ENCODE data around the gene POLE2. TPM values are rescaled to one million over a fixed set of nuclear protein-coding genes. Genes with fewer than 3 reads are reported as not detected.
"Not testable (repeated sequence)": the region's sequence is repeated elsewhere in the genome, so short reads cannot be mapped to it uniquely, and the experiment has no call there.

POLE2 gene
- total RNA-seq, 1 experiment from 2014 or later: 13.2 TPM

- TF ChIP-seq CTCF (IDR thresholded peaks at IDR 0.05; ENCODE audit: unreplicated experiment): no peak
- Mint-ChIP-seq H3K9me3 (ENCODE audit: low read depth, unreplicated experiment) (no peaks in the 10 kb centered on the region), H3K27ac (ENCODE audit: unreplicated experiment) (no peak overlapping the region), H3K4me3 (ENCODE audit: low read depth, unreplicated experiment) (no peak overlapping the region), H3K27me3 (ENCODE audit: unreplicated experiment) (no peaks in the 10 kb centered on the region), H3K4me1 (ENCODE audit: low read depth, unreplicated experiment) (no peaks in the 10 kb centered on the region), H3K36me3 (ENCODE audit: insufficient read depth, unreplicated experiment) (no peaks in the 10 kb centered on the region)
- intact Hi-C loops (cut with micrococcal nuclease; ENCODE audit: unreplicated experiment): no loop called here
- BruUV-seq (replicated peaks): no TSS peak
- no peak for DNase-seq
- CTCF ChIA-PET: interaction anchor here (0.7 kb wide), 2 partner anchors 72 to 395 kb away, joined by 3 to 4 read pairs; no protein-coding TSS in a partner anchor
Measured at GRCh38 chr14:49727171-49727570, 39.2 kb upstream of the POLE2 start.

DNA sequence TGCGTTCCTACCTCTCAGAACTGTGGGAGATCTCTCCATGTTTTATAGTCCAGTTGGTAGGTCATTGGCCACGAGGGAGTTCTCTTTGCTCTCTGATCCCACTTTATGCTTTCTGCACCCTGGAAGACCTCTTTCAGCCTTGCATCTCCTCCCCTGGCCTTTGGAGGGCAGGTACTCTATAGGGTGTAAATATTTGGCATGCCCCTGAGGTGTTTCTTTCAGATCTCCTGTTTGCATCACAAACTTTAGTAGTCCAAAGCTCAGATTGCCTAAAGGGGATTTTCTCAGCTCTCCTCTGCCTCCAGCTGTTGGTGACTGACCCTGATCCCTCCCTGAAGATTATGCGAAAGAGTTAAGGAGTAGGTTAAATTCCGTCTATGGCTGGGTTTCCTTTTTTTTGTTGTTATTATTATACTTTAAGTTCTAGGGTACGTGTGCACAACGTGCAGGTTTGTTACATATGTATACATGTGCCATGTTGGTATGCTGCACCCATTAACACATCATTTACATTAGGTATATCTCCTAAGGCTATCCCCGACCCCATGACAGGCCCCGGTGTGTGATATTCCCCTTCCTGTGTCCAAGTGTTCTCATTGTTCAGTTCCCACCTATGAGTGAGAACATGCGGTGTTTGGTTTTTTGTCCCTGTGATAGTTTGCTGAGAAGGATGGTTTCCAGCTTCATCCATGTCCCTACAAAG, 33.9 kb upstream of the POLE2 start:
- H3K36me3 Mint-ChIP-seq (ENCODE audit: insufficient read depth, unreplicated experiment); H3K27ac Mint-ChIP-seq (ENCODE audit: unreplicated experiment); CTCF ChIA-PET; H3K9me3 Mint-ChIP-seq (ENCODE audit: low read depth, unreplicated experiment); H3K4me1 Mint-ChIP-seq (ENCODE audit: low read depth, unreplicated experiment); H3K4me3 Mint-ChIP-seq (ENCODE audit: low read depth, unreplicated experiment); intact Hi-C loops (cut with micrococcal nuclease; ENCODE audit: unreplicated experiment); DNase-seq; H3K27me3 Mint-ChIP-seq (ENCODE audit: unreplicated experiment); BruUV-seq (replicated peaks): not testable (repeated sequence)

GRCh38 chr14:49720744-49721143, 32.7 kb upstream of the POLE2 start:
- intact Hi-C loops (cut with micrococcal nuclease; ENCODE audit: unreplicated experiment): no loop called here
- BruUV-seq (replicated peaks): no TSS peak
- no peak for DNase-seq
- CTCF ChIA-PET: no interaction called here
- H3K9me3 Mint-ChIP-seq (ENCODE audit: low read depth, unreplicated experiment): no peaks in the 10 kb centered on the region
- no peak for TF ChIP-seq CTCF (IDR thresholded peaks at IDR 0.05; ENCODE audit: unreplicated experiment)
- no peak overlapping the region for H3K27ac Mint-ChIP-seq (ENCODE audit: unreplicated experiment)
- no peaks in the 10 kb centered on the region for H3K36me3 Mint-ChIP-seq (ENCODE audit: insufficient read depth, unreplicated experiment)
- no peak overlapping the region for H3K4me3 Mint-ChIP-seq (ENCODE audit: low read depth, unreplicated experiment)
- H3K4me1 Mint-ChIP-seq (ENCODE audit: low read depth, unreplicated experiment): no peaks in the 10 kb centered on the region
- no peaks in the 10 kb centered on the region for H3K27me3 Mint-ChIP-seq (ENCODE audit: unreplicated experiment)

GRCh38 chr14:49710993-49711392, 23.0 kb upstream of the POLE2 start:
- H3K9me3 Mint-ChIP-seq (ENCODE audit: low read depth, unreplicated experiment); DNase-seq; intact Hi-C loops (cut with micrococcal nuclease; ENCODE audit: unreplicated experiment); H3K36me3 Mint-ChIP-seq (ENCODE audit: insufficient read depth, unreplicated experiment); H3K27ac Mint-ChIP-seq (ENCODE audit: unreplicated experiment); H3K27me3 Mint-ChIP-seq (ENCODE audit: unreplicated experiment); BruUV-seq (replicated peaks); H3K4me3 Mint-ChIP-seq (ENCODE audit: low read depth, unreplicated experiment); CTCF ChIA-PET; H3K4me1 Mint-ChIP-seq (ENCODE audit: low read depth, unreplicated experiment): not testable (repeated sequence)

DNA sequence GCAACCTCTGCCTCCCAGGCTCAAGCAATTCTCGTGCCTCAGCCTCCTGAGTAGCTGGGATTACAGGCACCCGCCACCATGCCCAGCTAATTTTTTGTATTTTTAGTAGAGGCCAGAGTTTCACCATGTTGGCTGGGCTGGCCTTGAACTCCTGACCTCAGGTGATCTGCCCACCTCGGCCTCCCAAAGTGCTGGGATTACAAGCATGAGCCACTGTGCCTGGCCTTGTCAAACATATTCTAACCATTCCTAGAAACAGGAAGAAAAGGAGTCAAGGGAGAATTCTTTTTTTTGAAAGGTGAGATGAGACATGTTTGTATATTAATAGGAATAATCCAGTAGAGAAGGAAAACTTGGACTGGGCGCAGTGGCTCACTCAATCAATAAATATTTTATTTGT, 16.5 kb upstream of the POLE2 start:
- H3K27ac Mint-ChIP-seq (ENCODE audit: unreplicated experiment); H3K36me3 Mint-ChIP-seq (ENCODE audit: insufficient read depth, unreplicated experiment); H3K4me3 Mint-ChIP-seq (ENCODE audit: low read depth, unreplicated experiment); DNase-seq; BruUV-seq (replicated peaks); H3K9me3 Mint-ChIP-seq (ENCODE audit: low read depth, unreplicated experiment); CTCF ChIA-PET; H3K4me1 Mint-ChIP-seq (ENCODE audit: low read depth, unreplicated experiment); H3K27me3 Mint-ChIP-seq (ENCODE audit: unreplicated experiment); intact Hi-C loops (cut with micrococcal nuclease; ENCODE audit: unreplicated experiment): not testable (repeated sequence)

GRCh38 chr14:49703965-49704364, 16.0 kb upstream of the POLE2 start:
- Mint-ChIP-seq H3K4me3 (ENCODE audit: low read depth, unreplicated experiment) (no peak overlapping the region), H3K4me1 (ENCODE audit: low read depth, unreplicated experiment) (no peaks in the 10 kb centered on the region), H3K27me3 (ENCODE audit: unreplicated experiment) (no peaks in the 10 kb centered on the region), H3K9me3 (ENCODE audit: low read depth, unreplicated experiment) (no peaks in the 10 kb centered on the region), H3K36me3 (ENCODE audit: insufficient read depth, unreplicated experiment) (no peaks in the 10 kb centered on the region), H3K27ac (ENCODE audit: unreplicated experiment) (no peak overlapping the region)
- TF ChIP-seq CTCF (IDR thresholded peaks at IDR 0.05; ENCODE audit: unreplicated experiment): no peak
- no TSS peak for BruUV-seq (replicated peaks)
- intact Hi-C loops (cut with micrococcal nuclease; ENCODE audit: unreplicated experiment): no loop called here
- CTCF ChIA-PET: no interaction called here
- no peak for DNase-seq
